WTC11 (cell line): ENCODE data around the gene METTL24. TPM values are rescaled to one million over a fixed set of nuclear protein-coding genes. Genes with fewer than 3 reads are reported as not detected.

Experiments
- ATAC-seq: fragments of 200-7000 bp; cut with Tn5 transposase; 2 replicates; pipeline ENCODE4 v1.10.0; 2021; ENCODE audit warnings: mild to moderate bottlenecking, moderate library complexity
- CTCF ChIA-PET: fragments of 300-600 bp; sonication (Branson Sonifier 250); formaldehyde crosslinking; loops from one replicate; lab custom pipeline; 2021; ENCODE audit warnings: antibody characterized with exemption; lab: Charles Lee
- POLR2A ChIA-PET: fragments of 350-600 bp; sonication (Branson Sonifier 250); formaldehyde crosslinking; loops from one replicate; lab custom pipeline; 2021; ENCODE audit warnings: antibody characterized with exemption; lab: Charles Lee
- DNase-seq: peaks from one replicate; pipeline ENCODE4 v3.0.0; 2021; ENCODE audit warnings: low spot score
- H3K27ac Mint-ChIP-seq: 2 replicates; pipeline ENCODE4 v1.8.0; 2021; ENCODE audit warnings: mixed read lengths
- H3K27me3 Mint-ChIP-seq: 2 replicates; pipeline ENCODE4 v1.8.0; 2021; ENCODE audit warnings: low read depth, mild to moderate bottlenecking, moderate library complexity, mixed read lengths
- H3K36me3 Mint-ChIP-seq: 2 replicates; pipeline ENCODE4 v1.8.0; 2021; ENCODE audit warnings: mixed read lengths
- H3K4me1 Mint-ChIP-seq: 2 replicates; pipeline ENCODE4 v1.8.0; 2022; ENCODE audit warnings: mixed read lengths
- H3K4me3 Mint-ChIP-seq: 2 replicates; pipeline ENCODE4 v1.8.0; 2021; ENCODE audit warnings: mild to moderate bottlenecking, moderate library complexity, mixed read lengths
- H3K9me3 Mint-ChIP-seq: 2 replicates; pipeline ENCODE4 v1.8.0; 2021; ENCODE audit warnings: mixed read lengths
- CREB1 ChIP-seq: sonication (generic); formaldehyde crosslinking; IDR thresholded peaks from 2 replicates; pipeline ENCODE4 v1.8.0; 2023; ENCODE audit warnings: mild to moderate bottlenecking, missing genetic modification reagents
- CREM ChIP-seq: sonication (generic); formaldehyde crosslinking; IDR thresholded peaks from 2 replicates; pipeline ENCODE4 v1.8.1; 2022; ENCODE audit warnings: mild to moderate bottlenecking, missing genetic modification reagents, moderate library complexity
- EMX1 ChIP-seq: fragments of 250-450 bp; sonication (Bioruptor Pico); IDR thresholded peaks from 2 replicates; pipeline ENCODE4 v1.8.0; 2021; ENCODE audit warnings: mild to moderate bottlenecking
- GRHL2 ChIP-seq: fragments of 250-450 bp; sonication (Bioruptor Pico); IDR thresholded peaks from 2 replicates; pipeline ENCODE4 v1.8.0; 2022; ENCODE audit warnings: mild to moderate bottlenecking, moderate library complexity; ENCODE audit not compliant: insufficient replicate concordance, severe bottlenecking
- PREB ChIP-seq: sonication (generic); formaldehyde crosslinking; IDR thresholded peaks from 2 replicates; pipeline ENCODE4 v1.8.1; 2022; ENCODE audit warnings: mild to moderate bottlenecking, missing genetic modification reagents, moderate library complexity, borderline replicate concordance
- SMAD4 ChIP-seq: sonication (generic); formaldehyde crosslinking; IDR thresholded peaks from 2 replicates; pipeline ENCODE4 v1.8.0; 2022; ENCODE audit warnings: mild to moderate bottlenecking, missing genetic modification reagents
- SP1 ChIP-seq: sonication (generic); formaldehyde crosslinking; conservative IDR thresholded peaks from 2 replicates; pipeline ENCODE4 v1.8.1; 2022; ENCODE audit warnings: missing genetic modification reagents
- ZNF219 ChIP-seq: sonication (generic); formaldehyde crosslinking; IDR thresholded peaks from 2 replicates; pipeline ENCODE4 v1.8.0; 2023; ENCODE audit warnings: missing genetic modification reagents, mild to moderate bottlenecking, borderline replicate concordance
- ZNF396 ChIP-seq: fragments of 250-450 bp; sonication (Bioruptor Pico); IDR thresholded peaks from 2 replicates; pipeline ENCODE4 v1.8.0; 2021; ENCODE audit warnings: mild to moderate bottlenecking, moderate library complexity, borderline replicate concordance
- ZNF512 ChIP-seq: sonication (generic); formaldehyde crosslinking; IDR thresholded peaks from 2 replicates; pipeline ENCODE4 v1.8.1; 2022; ENCODE audit warnings: missing genetic modification reagents, borderline replicate concordance
- ZSCAN18 ChIP-seq: fragments of 250-450 bp; sonication (Bioruptor Pico); IDR thresholded peaks from 2 replicates; pipeline ENCODE4 v2.1.2; 2022; ENCODE audit warnings: mild to moderate bottlenecking, moderate library complexity
- total RNA-seq: library from RNA; stranded (reverse); gene quantifications from 3 replicates; pipeline ENCODE4 v1.2.3, GENCODE V29; 2021
- TF ChIP-seq, protein P1 (sequence below): sonication (generic); formaldehyde crosslinking; IDR thresholded peaks from 2 replicates; pipeline ENCODE4 v1.8.1; 2023; ENCODE audit warnings: mild to moderate bottlenecking, missing genetic modification reagents, moderate library complexity
- TF ChIP-seq, protein P2 (sequence below): sonication (generic); formaldehyde crosslinking; IDR thresholded peaks from 2 replicates; pipeline ENCODE4 v1.8.0; 2022; ENCODE audit warnings: mild to moderate bottlenecking, missing genetic modification reagents

The METTL24 gene
- total RNA-seq, 1 experiment from 2014 or later: 0.31 TPM

DNA sequence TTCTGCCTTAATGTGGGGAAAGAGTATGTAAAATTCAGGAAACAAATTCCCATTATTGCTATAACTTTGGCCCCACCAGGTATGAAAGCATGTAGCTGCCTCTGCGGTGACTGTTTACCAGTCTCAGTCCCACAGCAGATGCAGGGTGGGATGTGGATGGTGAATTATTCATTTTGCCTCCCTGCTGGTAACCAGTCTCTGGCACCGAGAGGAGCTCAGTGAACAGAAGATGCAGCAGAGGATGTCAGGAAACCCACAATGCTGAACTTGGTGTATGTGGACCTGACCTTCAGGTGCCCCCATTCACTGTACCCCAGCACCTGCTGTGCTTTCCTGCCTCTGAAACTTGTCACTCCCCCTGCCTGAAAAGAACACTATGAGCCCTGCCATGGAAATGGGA, 8.8 kb upstream of the METTL24 start:
- no peaks in the 10 kb centered on the region for H3K9me3 Mint-ChIP-seq
- no peak for ATAC-seq
- DNase-seq: no peak
- H3K4me3 Mint-ChIP-seq: no peak overlapping the region
- POLR2A ChIA-PET: no interaction called here
- no peaks in the 10 kb centered on the region for H3K36me3 Mint-ChIP-seq
- H3K27ac Mint-ChIP-seq: no peak overlapping the region
- no peaks in the 10 kb centered on the region for H3K27me3 Mint-ChIP-seq
- CTCF ChIA-PET: interaction anchor here (0.7 to 1.9 kb wide), 3 partner anchors 12 to 328 kb away, joined by 3 to 8 read pairs (median 5); no protein-coding TSS in a partner anchor
- peaks cover 25% of the 10 kb centered on the region for H3K4me1 Mint-ChIP-seq
- no peak for TF ChIP-seq ZNF219
- no peak for TF ChIP-seq ZNF512 (CRISPR knock-in tag)
- TF ChIP-seq, protein P1, sequence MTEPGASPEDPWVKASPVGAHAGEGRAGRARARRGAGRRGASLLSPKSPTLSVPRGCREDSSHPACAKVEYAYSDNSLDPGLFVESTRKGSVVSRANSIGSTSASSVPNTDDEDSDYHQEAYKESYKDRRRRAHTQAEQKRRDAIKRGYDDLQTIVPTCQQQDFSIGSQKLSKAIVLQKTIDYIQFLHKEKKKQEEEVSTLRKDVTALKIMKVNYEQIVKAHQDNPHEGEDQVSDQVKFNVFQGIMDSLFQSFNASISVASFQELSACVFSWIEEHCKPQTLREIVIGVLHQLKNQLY (CRISPR knock-in tag): no peak
- no peak for TF ChIP-seq GRHL2 (CRISPR knock-in tag)
- TF ChIP-seq CREB1 (CRISPR knock-in tag): no peak
- TF ChIP-seq ZSCAN18: no peak

DNA sequence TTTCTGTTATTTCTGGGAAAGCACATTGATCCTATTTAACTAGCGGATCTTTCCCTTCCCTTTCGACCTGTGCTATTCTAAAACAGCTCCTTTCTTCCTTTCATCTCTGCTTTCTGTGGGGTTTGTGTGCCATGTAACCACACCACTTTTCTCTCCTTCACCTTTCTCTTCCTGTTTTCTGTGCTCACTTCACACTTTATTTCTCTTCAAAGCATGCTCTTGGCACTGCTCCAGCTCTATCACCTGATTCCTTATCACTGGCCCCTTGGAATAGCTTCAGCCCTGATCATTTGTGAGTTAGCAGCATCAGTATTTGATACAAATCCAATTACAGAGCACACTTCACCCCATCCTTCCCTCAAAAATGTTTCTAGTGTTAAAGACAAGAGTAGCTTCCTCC, 8.1 kb upstream of the METTL24 start:
- H3K4me3 Mint-ChIP-seq: no peak overlapping the region

GRCh38 chr6:110364364-110365105, 6.4 kb upstream of the METTL24 start:
- POLR2A ChIA-PET: interaction anchor here (0.6 kb wide), 1 partner anchor 219 kb away, joined by 3 read pairs; no protein-coding TSS in a partner anchor
- Mint-ChIP-seq H3K27me3 (peaks cover 1% of the 10 kb centered on the region), H3K4me1 (peaks cover 25% of the 10 kb centered on the region), H3K4me3 (no peak overlapping the region), H3K9me3 (peaks cover 7% of the 10 kb centered on the region), H3K27ac (no peak overlapping the region)
- no peak for DNase-seq
- ATAC-seq: no peak
- CTCF ChIA-PET: no interaction called here
- no peak for TF ChIP-seq CREM
- TF ChIP-seq, protein P2, sequence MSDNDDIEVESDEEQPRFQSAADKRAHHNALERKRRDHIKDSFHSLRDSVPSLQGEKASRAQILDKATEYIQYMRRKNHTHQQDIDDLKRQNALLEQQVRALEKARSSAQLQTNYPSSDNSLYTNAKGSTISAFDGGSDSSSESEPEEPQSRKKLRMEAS (CRISPR knock-in tag): no peak
- TF ChIP-seq, all 79 proteins: peak for 0
- no peaks in the 10 kb centered on the region for H3K36me3 Mint-ChIP-seq

More for the DNA sequence above, 8.1 kb upstream of the METTL24 start:
- ChIA-PET CTCF (interaction anchor here (1.9 kb wide), 2 partner anchors 24 to 327 kb away, joined by 5 to 8 read pairs; no protein-coding TSS in a partner anchor), POLR2A (no interaction called here)
- ATAC-seq (no peak), DNase-seq (no peak)
- Mint-ChIP-seq H3K9me3 (peaks cover 5% of the 10 kb centered on the region), H3K27me3 (no peaks in the 10 kb centered on the region), H3K27ac (no peak overlapping the region), H3K36me3 (no peaks in the 10 kb centered on the region), H3K4me1 (peaks cover 25% of the 10 kb centered on the region)
- no peak for TF ChIP-seq PREB (CRISPR knock-in tag)
- TF ChIP-seq, protein P2 (CRISPR knock-in tag): no peak
- TF ChIP-seq SP1 (CRISPR knock-in tag): no peak
- TF ChIP-seq SMAD4 (CRISPR knock-in tag): no peak
- no peak for TF ChIP-seq EMX1
- no peak for TF ChIP-seq ZNF396 (CRISPR knock-in tag)
- TF ChIP-seq CREM: no peak
